T-helper 1 cell treated with Interleukin-12 subunit alpha and Interleukin-12 subunit beta and Interleukin-4 antibody, amounts not matched to agents 30 μg/mL and 1 μg/mL, for 36 hours (primary cell): Measurements from ENCODE around the gene C1orf53.

Experiments used
- H3K27ac Mint-ChIP-seq: one replicate; pipeline ENCODE4 v1.8.0; 2021; ENCODE audit warnings: mild to moderate bottlenecking, mixed read lengths
- H3K27me3 Mint-ChIP-seq: one replicate; pipeline ENCODE4 v1.8.0; 2021; ENCODE audit warnings: low read depth, mixed read lengths
- H3K36me3 Mint-ChIP-seq: one replicate; pipeline ENCODE4 v1.8.0; 2021; ENCODE audit warnings: low read depth, mixed read lengths
- H3K4me1 Mint-ChIP-seq: one replicate; pipeline ENCODE4 v1.8.0; 2021; ENCODE audit warnings: low read depth, mixed read lengths
- H3K4me3 Mint-ChIP-seq: one replicate; pipeline ENCODE4 v1.8.0; 2021; ENCODE audit warnings: mild to moderate bottlenecking, moderate library complexity, mixed read lengths
- H3K9me3 Mint-ChIP-seq: one replicate; pipeline ENCODE4 v1.8.0; 2021; ENCODE audit warnings: mixed read lengths

C1orf53 gene

DNA sequence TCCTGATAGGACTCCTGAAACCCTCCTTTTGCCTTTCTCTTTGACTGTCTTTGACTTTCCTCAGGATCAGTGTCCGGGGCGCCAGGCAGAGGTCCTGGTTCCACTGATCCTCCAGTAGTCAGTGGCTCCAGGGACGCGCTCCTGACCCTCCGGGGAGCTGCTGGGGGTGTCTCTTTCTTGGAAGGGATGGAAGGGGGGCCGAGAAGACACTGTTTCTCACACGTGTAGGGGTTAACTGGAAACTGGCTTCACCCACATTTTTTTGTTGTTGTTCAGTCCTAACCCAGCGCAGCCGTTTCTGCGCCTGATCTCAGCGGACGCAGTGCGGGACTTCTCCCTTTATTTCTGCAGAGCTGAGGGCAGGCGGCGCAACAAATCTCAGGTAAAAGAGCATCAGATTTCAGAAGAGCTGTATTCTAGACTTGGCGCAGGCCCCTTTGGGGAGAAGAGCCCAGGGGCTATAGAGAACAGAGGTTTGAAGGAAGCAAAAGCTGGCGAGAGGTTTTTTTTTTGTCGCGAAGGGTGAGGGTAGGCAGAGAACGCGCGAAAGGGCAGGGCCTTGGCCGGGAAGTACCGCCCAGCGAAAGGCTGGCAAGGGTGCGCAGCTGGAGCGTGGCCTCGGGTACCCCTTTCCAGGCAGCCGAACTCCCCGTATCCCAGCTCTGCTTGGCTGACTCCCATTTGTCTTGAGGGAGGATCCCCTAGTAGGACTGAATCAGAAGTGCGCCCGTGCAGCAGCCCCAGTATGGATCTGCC is 10.5 kb downstream of the C1orf53 start:
- H3K27me3 Mint-ChIP-seq, result peaks cover 99% of the 10 kb centered on the region
- peak overlapping the region; percentile 86 for H3K4me3 Mint-ChIP-seq
- peaks cover 10% of the 10 kb centered on the region for H3K36me3 Mint-ChIP-seq
- H3K9me3 Mint-ChIP-seq, result no peaks in the 10 kb centered on the region
- H3K4me1 Mint-ChIP-seq, result peaks cover 51% of the 10 kb centered on the region
- peak overlapping the region; percentile 60 for H3K27ac Mint-ChIP-seq

DNA sequence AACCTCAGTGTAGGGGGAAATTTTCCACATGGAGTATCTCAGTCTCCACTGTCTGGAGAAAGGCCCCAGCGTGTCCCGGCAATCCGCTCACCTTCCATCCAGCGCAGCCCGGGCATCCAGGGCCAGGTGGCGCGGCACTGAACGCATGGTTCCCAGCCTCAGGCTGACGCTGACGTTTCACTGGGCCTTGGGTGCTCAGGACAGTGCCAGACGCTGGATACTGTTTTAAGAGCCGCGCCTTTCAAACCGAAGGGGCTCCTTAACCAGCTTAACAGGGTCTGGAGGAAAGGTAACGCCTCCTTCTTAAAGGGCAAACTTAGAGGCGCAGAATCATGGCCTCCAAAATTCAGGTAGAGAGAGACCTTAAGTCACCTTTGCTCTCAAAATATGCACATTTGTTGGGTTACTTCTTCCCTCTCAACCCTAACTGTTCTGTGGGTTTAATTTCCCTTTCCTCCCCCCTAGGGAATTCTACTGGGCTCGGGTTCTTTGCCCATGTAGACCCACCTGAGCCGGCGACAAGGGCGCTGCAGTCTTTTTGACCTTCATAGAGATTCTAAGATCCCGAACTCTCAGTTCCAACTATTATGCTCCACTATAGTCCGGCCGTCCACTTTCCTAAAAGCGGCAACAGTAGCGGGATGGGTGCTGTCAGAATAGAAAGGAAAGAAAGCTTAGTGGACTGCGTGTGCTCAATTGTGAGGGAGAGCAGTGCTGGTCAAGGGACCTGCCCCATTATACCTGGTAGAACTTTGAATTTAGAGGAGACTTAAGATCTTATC is 11.3 kb downstream of the C1orf53 start:
- no peaks in the 10 kb centered on the region for H3K9me3 Mint-ChIP-seq
- peaks cover 13% of the 10 kb centered on the region for H3K36me3 Mint-ChIP-seq
- H3K27me3 Mint-ChIP-seq, result peaks cover 99% of the 10 kb centered on the region
- no peak overlapping the region for H3K4me3 Mint-ChIP-seq
- no peak overlapping the region for H3K27ac Mint-ChIP-seq
- peaks cover 53% of the 10 kb centered on the region for H3K4me1 Mint-ChIP-seq

GRCh38 chr1:197914510-197914909 is 12.1 kb downstream of the C1orf53 start:
- Mint-ChIP-seq H3K27me3 (peaks cover 99% of the 10 kb centered on the region), H3K36me3 (peaks cover 13% of the 10 kb centered on the region), H3K4me1 (peaks cover 54% of the 10 kb centered on the region), H3K27ac (no peak overlapping the region), H3K9me3 (no peaks in the 10 kb centered on the region), H3K4me3 (no peak overlapping the region)

- Mint-ChIP-seq H3K9me3 (no peaks in the 10 kb centered on the region), H3K4me1 (peaks cover 55% of the 10 kb centered on the region), H3K4me3 (no peak overlapping the region), H3K27ac (no peak overlapping the region), H3K36me3 (peaks cover 13% of the 10 kb centered on the region), H3K27me3 (peaks cover 99% of the 10 kb centered on the region)
These were observed 12.9 kb downstream of the C1orf53 start for GRCh38 chr1:197915260-197915861.

DNA sequence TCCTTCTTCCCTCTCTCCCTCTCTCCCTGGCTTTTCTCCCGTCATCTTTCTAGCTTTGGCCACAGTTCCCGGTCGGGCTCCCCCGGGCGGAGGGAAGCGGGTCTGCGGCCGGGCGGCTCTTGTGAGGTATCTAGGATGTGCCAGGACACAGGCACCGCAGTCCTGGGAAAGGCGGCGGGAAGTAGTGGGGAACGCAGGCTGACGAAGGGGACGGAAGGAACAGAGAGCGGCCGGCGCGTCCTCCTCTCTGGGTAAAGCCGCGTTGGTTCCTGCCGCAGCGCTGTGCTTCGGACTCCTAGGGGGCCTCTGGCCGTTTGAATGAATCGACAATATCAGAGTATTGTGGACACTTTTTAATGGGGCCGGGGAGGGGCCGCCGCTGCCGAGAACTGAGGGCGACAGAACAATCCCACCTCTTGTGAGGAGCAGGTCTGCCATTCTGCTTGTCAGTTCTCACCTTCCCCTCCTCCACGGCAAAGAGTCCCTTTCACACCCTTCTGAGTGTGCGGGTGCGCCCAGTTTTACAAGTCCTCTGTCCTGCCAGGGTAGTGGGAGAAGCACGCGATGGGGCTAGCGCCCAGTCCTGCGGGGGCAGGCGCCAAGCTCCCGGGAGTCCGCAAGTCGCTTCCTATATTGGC is 13.6 kb downstream of the C1orf53 start:
- H3K36me3 Mint-ChIP-seq, result peaks cover 13% of the 10 kb centered on the region
- H3K27ac Mint-ChIP-seq, result peak overlapping the region; percentile 27
- no peaks in the 10 kb centered on the region for H3K9me3 Mint-ChIP-seq
- H3K4me1 Mint-ChIP-seq, result peaks cover 56% of the 10 kb centered on the region
- peaks cover 100% of the 10 kb centered on the region for H3K27me3 Mint-ChIP-seq
- H3K4me3 Mint-ChIP-seq, result peak overlapping the region; percentile 23

GRCh38 chr1:197916500-197916983 is 14.1 kb downstream of the C1orf53 start:
- H3K27ac Mint-ChIP-seq, result peak overlapping the region; percentile 27
- H3K27me3 Mint-ChIP-seq, result peaks cover 100% of the 10 kb centered on the region
- H3K9me3 Mint-ChIP-seq, result no peaks in the 10 kb centered on the region
- peaks cover 15% of the 10 kb centered on the region for H3K36me3 Mint-ChIP-seq
- H3K4me3 Mint-ChIP-seq, result peak overlapping the region; percentile 23
- H3K4me1 Mint-ChIP-seq, result peaks cover 57% of the 10 kb centered on the region

DNA sequence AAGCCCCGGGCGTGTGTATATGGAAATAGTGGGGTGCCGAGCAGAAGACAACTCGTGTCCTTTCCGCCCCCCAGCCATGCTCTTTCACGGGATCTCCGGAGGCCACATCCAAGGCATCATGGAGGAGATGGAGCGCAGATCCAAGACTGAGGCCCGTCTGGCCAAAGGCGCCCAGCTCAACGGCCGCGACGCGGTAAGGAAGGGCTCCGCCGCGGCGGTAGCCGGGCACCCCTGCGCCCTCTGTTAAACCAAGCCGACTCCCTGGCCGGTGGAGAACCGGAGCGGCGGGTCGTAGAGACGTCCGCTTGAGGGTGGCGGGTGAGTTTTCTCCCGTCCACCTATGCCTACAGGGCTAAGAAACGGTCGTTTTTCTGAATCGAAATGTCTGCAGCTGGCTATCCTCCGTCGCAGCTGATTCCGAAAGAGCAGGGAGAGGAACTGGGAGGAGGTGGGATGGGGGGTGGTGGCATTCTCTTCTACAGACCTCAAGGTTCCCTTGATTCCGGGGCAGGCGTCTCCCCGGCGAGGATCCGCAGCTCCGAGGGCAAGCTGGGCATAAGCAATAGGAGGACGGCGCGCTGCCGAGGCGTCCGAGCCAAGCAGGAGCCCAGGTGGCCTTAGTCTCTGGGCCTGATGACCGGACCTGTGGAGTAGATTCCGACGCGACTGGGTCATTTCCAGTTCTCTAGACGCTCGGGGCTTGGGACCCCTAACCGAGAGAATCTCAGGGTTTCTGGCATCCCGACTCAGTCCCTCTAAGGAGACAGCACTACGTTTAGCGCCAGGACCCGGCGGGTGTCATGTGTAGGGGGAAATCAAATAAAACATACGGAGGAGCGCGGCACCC is 15.6 kb downstream of the C1orf53 start:
- peak overlapping the region; percentile 73 for H3K4me3 Mint-ChIP-seq
- H3K36me3 Mint-ChIP-seq, result peaks cover 13% of the 10 kb centered on the region
- no peaks in the 10 kb centered on the region for H3K9me3 Mint-ChIP-seq
- H3K27me3 Mint-ChIP-seq, result peaks cover 100% of the 10 kb centered on the region
- H3K4me1 Mint-ChIP-seq, result peaks cover 45% of the 10 kb centered on the region
- H3K27ac Mint-ChIP-seq, result peak overlapping the region; percentile 78

- Mint-ChIP-seq H3K27ac (peak overlapping the region; percentile 28), H3K36me3 (peaks cover 13% of the 10 kb centered on the region), H3K4me1 (peaks cover 44% of the 10 kb centered on the region), H3K27me3 (peaks cover 97% of the 10 kb centered on the region), H3K9me3 (no peaks in the 10 kb centered on the region), H3K4me3 (peak overlapping the region; percentile 22)
These were observed 16.4 kb downstream of the C1orf53 start for GRCh38 chr1:197918807-197919345.

DNA sequence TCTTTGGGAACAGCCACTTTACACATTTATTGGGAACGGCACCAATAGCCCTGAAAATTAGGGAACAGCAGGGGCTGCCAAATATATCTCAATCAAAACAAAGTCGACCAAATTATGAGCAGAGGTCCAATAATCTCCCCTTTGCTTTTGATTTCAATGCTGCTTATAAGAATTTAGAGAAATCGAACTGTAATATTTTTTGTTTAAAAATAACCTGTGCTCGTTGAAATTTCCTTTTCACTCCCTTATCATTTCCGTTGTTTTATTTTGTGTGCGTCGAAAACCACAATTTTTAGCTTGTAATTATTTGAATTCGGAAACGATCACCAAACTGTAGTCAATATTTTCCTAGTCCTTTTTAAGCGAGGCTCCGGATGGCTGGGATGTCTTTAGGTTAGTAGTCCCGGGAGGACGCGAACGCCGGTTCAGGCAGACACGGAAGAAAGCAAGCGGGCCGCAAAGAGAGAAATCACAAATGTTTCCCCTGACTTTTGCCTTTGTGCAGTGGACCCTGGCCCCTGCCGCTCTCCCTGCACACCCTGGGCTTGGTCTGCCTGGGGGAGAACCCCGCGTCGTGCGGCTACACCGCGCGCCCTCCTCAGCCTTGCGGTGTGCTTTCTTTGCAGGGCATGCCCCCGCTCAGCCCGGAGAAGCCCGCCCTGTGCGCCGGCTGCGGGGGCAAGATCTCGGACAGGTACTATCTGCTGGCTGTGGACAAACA is 17.1 kb downstream of the C1orf53 start:
- H3K27me3 Mint-ChIP-seq, result peaks cover 96% of the 10 kb centered on the region

DNA sequence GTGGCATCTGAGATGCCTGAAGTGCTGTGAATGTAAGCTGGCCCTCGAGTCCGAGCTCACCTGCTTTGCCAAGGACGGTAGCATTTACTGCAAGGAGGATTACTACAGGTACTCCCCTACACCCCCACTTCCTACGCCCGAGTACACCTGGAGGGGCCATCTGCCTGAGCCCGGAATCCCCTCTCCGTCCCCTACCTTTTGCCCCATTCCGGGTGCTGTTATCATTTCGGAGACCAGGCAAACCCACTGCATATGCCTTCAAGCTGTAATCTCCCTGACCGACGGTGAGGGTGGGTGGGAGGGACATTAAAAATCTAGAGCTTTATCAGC is 17.6 kb downstream of the C1orf53 start:
- peaks cover 93% of the 10 kb centered on the region for H3K27me3 Mint-ChIP-seq
- no peaks in the 10 kb centered on the region for H3K9me3 Mint-ChIP-seq
- H3K4me1 Mint-ChIP-seq, result peaks cover 46% of the 10 kb centered on the region
- H3K4me3 Mint-ChIP-seq, result peak overlapping the region; percentile 62
- H3K27ac Mint-ChIP-seq, result peak overlapping the region; percentile 46
- peaks cover 13% of the 10 kb centered on the region for H3K36me3 Mint-ChIP-seq

More for the DNA sequence above, 17.1 kb downstream of the C1orf53 start:
- peak overlapping the region; percentile 67 for H3K27ac Mint-ChIP-seq
- H3K9me3 Mint-ChIP-seq, result no peaks in the 10 kb centered on the region
- H3K4me1 Mint-ChIP-seq, result peaks cover 44% of the 10 kb centered on the region
- H3K4me3 Mint-ChIP-seq, result peak overlapping the region; percentile 69
- H3K36me3 Mint-ChIP-seq, result peaks cover 13% of the 10 kb centered on the region

- Mint-ChIP-seq H3K27me3 (peaks cover 92% of the 10 kb centered on the region), H3K36me3 (peaks cover 13% of the 10 kb centered on the region), H3K9me3 (no peaks in the 10 kb centered on the region), H3K4me3 (peak overlapping the region; percentile 57), H3K4me1 (peaks cover 46% of the 10 kb centered on the region), H3K27ac (no peak overlapping the region)
These were observed 18.1 kb downstream of the C1orf53 start for GRCh38 chr1:197920414-197921117.

DNA sequence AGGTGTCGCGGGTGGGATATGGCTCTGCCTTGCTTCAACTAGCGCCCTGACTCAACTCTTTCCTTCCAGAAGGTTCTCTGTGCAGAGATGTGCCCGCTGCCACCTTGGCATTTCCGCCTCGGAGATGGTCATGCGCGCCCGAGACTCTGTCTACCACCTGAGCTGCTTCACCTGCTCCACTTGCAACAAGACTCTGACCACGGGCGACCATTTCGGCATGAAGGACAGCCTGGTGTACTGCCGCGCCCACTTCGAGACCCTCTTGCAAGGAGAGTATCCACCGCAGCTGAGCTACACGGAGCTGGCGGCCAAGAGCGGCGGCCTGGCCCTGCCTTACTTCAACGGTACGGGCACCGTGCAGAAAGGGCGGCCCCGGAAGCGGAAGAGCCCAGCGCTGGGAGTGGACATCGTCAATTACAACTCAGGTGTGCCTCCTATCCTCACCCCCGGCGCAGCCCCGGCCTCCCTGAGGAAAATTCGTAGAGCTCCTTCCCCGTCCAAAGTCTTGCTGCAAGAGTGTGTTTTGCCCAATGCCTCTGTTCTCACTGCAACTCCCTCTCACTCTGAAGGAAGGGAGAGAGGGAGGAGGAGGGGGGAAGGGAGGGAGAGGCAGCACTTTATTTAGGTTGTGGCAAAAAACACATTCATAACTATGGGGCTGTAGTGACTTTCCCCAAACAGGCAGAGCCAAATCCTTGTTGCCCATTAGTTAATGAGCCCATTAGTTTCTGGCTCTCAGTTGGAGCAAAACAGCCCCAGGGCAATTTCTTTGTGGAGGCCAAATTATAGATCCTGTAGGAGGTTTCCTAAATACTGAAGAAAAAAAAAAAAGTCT is 19.0 kb downstream of the C1orf53 start:
- H3K4me3 Mint-ChIP-seq, result peak overlapping the region; percentile 36

More for the DNA sequence above, 19.0 kb downstream of the C1orf53 start:
- H3K36me3 Mint-ChIP-seq, result peaks cover 13% of the 10 kb centered on the region
- no peaks in the 10 kb centered on the region for H3K9me3 Mint-ChIP-seq
- peaks cover 92% of the 10 kb centered on the region for H3K27me3 Mint-ChIP-seq
- H3K4me1 Mint-ChIP-seq, result peaks cover 41% of the 10 kb centered on the region
- H3K27ac Mint-ChIP-seq, result no peak overlapping the region
